AG10803 (cell line): ENCODE results near the gene MOCS3.

ENCODE experiments used
- DNase-seq: peaks from one replicate; pipeline ENCODE4 v3.0.0; 2010; ENCODE audit warnings: low read depth
- H3K4me3 ChIP-seq: 2 replicates; pipeline ENCODE4 v1.5.1; 2011; ENCODE audit warnings: mild to moderate bottlenecking, low read length, control low read depth
- CTCF ChIP-seq: conservative IDR thresholded peaks from 2 replicates; pipeline ENCODE4 v1.5.1; 2011; ENCODE audit warnings: mild to moderate bottlenecking, low read length, control low read depth, inconsistent platforms

MOCS3 gene

DNA sequence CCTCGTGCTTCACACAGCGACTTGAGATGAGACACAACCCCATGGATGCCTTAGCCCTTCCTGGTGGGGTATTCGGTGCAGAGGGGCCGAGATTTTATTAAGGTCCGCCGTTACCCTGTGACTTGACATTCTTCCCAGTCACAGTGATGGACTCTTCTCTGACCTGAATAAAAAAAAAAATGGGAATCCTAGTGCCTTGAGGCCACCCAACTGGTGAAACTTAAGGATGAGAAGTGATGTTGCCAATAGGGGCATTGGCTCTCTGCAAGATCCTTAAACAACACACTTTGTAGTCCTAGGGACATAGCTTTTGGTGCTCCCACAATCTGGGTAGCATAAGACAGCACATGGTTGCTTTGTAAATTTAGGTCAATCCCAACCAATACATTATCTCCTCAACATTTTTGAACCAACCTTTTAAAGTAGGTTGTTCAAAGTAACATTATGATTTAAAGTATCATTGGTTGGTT, 26.6 kb upstream of the MOCS3 start:
- TF ChIP-seq CTCF, result no peak
- no peak for DNase-seq
- peak overlapping the region; percentile 29 for H3K4me3 ChIP-seq

DNA sequence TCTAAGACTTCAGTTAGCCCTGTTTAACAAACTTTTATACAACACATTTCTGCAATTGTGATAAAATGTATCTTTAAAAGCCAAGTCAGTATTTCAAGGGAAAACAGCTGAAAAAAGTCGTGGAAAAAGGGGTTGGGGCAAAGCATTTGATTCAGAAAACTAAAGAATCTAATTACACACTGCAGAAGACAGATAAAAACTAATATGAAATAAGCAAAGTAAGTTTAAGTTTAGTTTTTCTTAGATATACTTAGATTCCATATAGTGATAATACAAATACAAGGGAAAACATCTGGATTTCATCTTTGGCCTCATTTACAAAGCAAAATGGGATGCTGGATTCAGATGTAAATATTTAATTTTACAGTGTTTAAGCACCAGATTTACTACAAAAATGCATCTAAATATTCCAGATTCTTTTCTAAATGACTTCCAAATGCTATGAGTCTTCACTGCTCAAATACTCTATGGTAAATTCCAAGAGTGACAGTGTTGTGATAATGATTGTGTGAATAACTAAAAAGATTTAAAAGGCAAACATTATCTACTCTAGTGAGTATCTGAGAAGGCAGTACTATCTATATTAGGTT, 25.8 kb upstream of the MOCS3 start:
- no peak for TF ChIP-seq CTCF

DNA sequence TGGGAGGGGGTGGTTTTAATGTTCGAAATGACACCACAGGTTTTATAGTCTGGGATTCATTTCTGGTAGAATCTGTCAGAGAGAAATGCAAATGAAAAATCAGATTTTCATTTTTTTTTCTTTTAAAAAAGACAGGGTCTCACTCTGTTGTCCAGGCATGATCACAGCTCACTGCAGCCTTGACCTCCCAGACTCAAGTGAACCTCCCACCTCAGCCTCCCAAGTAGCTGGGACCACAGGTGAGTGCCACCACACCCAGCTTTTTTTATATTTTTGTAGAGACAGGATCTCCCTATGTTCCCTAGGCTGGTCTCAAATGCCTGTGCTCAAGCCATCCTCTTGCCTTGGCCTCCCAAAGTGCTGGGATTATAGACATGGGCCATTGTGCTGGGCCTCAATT, 25.0 kb upstream of the MOCS3 start:
- no peak for TF ChIP-seq CTCF
- no peak overlapping the region for H3K4me3 ChIP-seq
- no peak for DNase-seq

More for the DNA sequence above, 25.8 kb upstream of the MOCS3 start:
- H3K4me3 ChIP-seq, result no peak overlapping the region
- DNase-seq, result peak; percentile 59

- DNase-seq, result no peak
- TF ChIP-seq CTCF, result no peak
These were observed 15.5 kb upstream of the MOCS3 start for GRCh38 chr20:50943069-50943468.

GRCh38 chr20:50948132-50948785, 10.4 kb upstream of the MOCS3 start:
- DNase-seq, result no peak
- no peak for TF ChIP-seq CTCF
- H3K4me3 ChIP-seq, result no peak overlapping the region

More at GRCh38 chr20:50943069-50943468, 15.5 kb upstream of the MOCS3 start:
- no peak overlapping the region for H3K4me3 ChIP-seq

DNA sequence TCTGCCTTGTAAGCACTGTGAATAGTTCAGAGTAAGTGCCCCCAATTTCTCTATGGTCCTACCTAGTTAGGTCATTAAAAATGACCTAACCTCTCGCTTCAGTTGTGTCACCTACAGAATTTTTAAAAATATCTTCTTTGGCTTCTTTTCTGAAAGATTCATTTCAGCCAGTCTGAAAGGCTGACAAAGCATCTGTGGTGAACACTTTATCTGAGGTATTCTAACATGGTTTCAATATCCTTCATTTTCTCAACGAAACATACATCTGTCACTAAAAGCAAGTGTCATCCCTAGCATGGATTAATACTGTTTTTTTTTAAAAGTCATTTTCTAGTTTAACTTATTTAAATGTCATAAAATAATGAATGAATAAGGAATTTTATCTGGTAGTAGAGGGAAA, 5.4 kb upstream of the MOCS3 start:
- DNase-seq, result no peak
- no peak for TF ChIP-seq CTCF
- no peak overlapping the region for H3K4me3 ChIP-seq

- no peak overlapping the region for H3K4me3 ChIP-seq
- TF ChIP-seq CTCF, result no peak
- DNase-seq, result no peak
These were observed 4.8 kb upstream of the MOCS3 start for GRCh38 chr20:50953821-50954220.
